Measurements from ENCODE around the gene ADAMTS10.

Gene ADAMTS10

GRCh38 chr19:8615813-8616596 lies 5.5 kb upstream of the ADAMTS10 start:
- no peaks in the 10 kb centered on the region for H3K9me3 ChIP-seq
- in situ Hi-C loops (cut with MboI; ENCODE audit: low sequenced_read_pairs), result no loop called here
- H3K27me3 ChIP-seq (ENCODE audit: low read depth), result no peaks in the 10 kb centered on the region; the same call in 1 of the 2 replicates
- no peaks in the 10 kb centered on the region for H3K4me1 ChIP-seq
- H3K4me3 ChIP-seq, result no peak overlapping the region
- peak; percentile 43 to 82 for DNase-seq (ENCODE audit: low spot score in 2 of 2)
- H3K36me3 ChIP-seq (replicated peaks), result no peaks in the 10 kb centered on the region

- in situ Hi-C loops (cut with MboI; ENCODE audit: low sequenced_read_pairs), result no loop called here
- Histone ChIP-seq H3K27me3 (ENCODE audit: low read depth) (no peaks in the 10 kb centered on the region), H3K4me1 (peaks cover 1% of the 10 kb centered on the region; the same call in 1 of the 2 replicates), H3K4me3 (no peak overlapping the region), H3K9me3 (no peaks in the 10 kb centered on the region), H3K36me3 (replicated peaks) (no peaks in the 10 kb centered on the region)
- DNase-seq (ENCODE audit: low spot score in 2 of 2), result no peak
Observed at GRCh38 chr19:8615024-8615423, 4.5 kb upstream of the ADAMTS10 start.

GRCh38 chr19:8614455-8614854 lies 3.9 kb upstream of the ADAMTS10 start:
- Histone ChIP-seq H3K27me3 (ENCODE audit: low read depth) (no peaks in the 10 kb centered on the region), H3K36me3 (replicated peaks) (no peaks in the 10 kb centered on the region), H3K9me3 (no peaks in the 10 kb centered on the region), H3K4me1 (peaks cover 6% of the 10 kb centered on the region; the same call in 1 of the 2 replicates), H3K4me3 (no peak overlapping the region)
- DNase-seq (ENCODE audit: low spot score in 2 of 2), result no peak
- in situ Hi-C loops (cut with MboI; ENCODE audit: low sequenced_read_pairs), result no loop called here

- no peak overlapping the region for H3K4me3 ChIP-seq
- H3K36me3 ChIP-seq (replicated peaks), result no peaks in the 10 kb centered on the region
- no peak for DNase-seq (ENCODE audit: low spot score in 2 of 2)
- in situ Hi-C loops (cut with MboI; ENCODE audit: low sequenced_read_pairs), result no loop called here
- no peaks in the 10 kb centered on the region for H3K9me3 ChIP-seq
- no peaks in the 10 kb centered on the region for H3K27me3 ChIP-seq (ENCODE audit: low read depth)
- peaks cover 10% of the 10 kb centered on the region for H3K4me1 ChIP-seq
Observed at GRCh38 chr19:8612807-8613171, 2.3 kb upstream of the ADAMTS10 start.

- no peaks in the 10 kb centered on the region for H3K27me3 ChIP-seq (ENCODE audit: low read depth)
- in situ Hi-C loops (cut with MboI; ENCODE audit: low sequenced_read_pairs), result no loop called here
- H3K4me3 ChIP-seq, result no peak overlapping the region
- H3K4me1 ChIP-seq, result peaks cover 10% of the 10 kb centered on the region
- no peaks in the 10 kb centered on the region for H3K36me3 ChIP-seq (replicated peaks)
- H3K9me3 ChIP-seq, result no peaks in the 10 kb centered on the region
- DNase-seq (ENCODE audit: low spot score in 2 of 2), result no peak
Observed at GRCh38 chr19:8611877-8612806, 1.6 kb upstream of the ADAMTS10 start.

GRCh38 chr19:8611391-8611876 lies 919 bp upstream of the ADAMTS10 start:
- no peaks in the 10 kb centered on the region for H3K9me3 ChIP-seq
- no peak overlapping the region for H3K4me3 ChIP-seq
- DNase-seq (ENCODE audit: low spot score in 2 of 2), result no peak
- in situ Hi-C loops (cut with MboI; ENCODE audit: low sequenced_read_pairs), result no loop called here
- H3K36me3 ChIP-seq (replicated peaks), result no peaks in the 10 kb centered on the region
- peaks cover 10% of the 10 kb centered on the region for H3K4me1 ChIP-seq
- H3K27me3 ChIP-seq (ENCODE audit: low read depth), result no peaks in the 10 kb centered on the region

- in situ Hi-C loops (cut with MboI; ENCODE audit: low sequenced_read_pairs), result no loop called here
- Histone ChIP-seq H3K36me3 (replicated peaks) (no peaks in the 10 kb centered on the region), H3K4me1 (peaks cover 10% of the 10 kb centered on the region), H3K27me3 (ENCODE audit: low read depth) (no peaks in the 10 kb centered on the region), H3K9me3 (no peaks in the 10 kb centered on the region), H3K4me3 (no peak overlapping the region)
- DNase-seq (ENCODE audit: low spot score in 2 of 2), result no peak
Observed at GRCh38 chr19:8610936-8611300, 403 bp upstream of the ADAMTS10 start.

- H3K4me3 ChIP-seq, result peak overlapping the region; percentile 47
- in situ Hi-C loops (cut with MboI; ENCODE audit: low sequenced_read_pairs), result no loop called here
Observed at GRCh38 chr19:8609279-8610040, 1.1 kb downstream of the ADAMTS10 start.

GRCh38 chr19:8608941-8609278 lies 1.6 kb downstream of the ADAMTS10 start:
- in situ Hi-C loops (cut with MboI; ENCODE audit: low sequenced_read_pairs), result no loop called here
- DNase-seq (ENCODE audit: low spot score in 2 of 2), result no peak
- Histone ChIP-seq H3K4me1 (peaks cover 10% of the 10 kb centered on the region), H3K4me3 (peak overlapping the region; percentile 47), H3K9me3 (no peaks in the 10 kb centered on the region; the same call in 1 of the 2 replicates), H3K27me3 (ENCODE audit: low read depth) (no peaks in the 10 kb centered on the region), H3K36me3 (replicated peaks) (no peaks in the 10 kb centered on the region)

More at GRCh38 chr19:8609279-8610040, 1.1 kb downstream of the ADAMTS10 start:
- H3K36me3 ChIP-seq (replicated peaks), result no peaks in the 10 kb centered on the region
- no peaks in the 10 kb centered on the region for H3K27me3 ChIP-seq (ENCODE audit: low read depth)
- no peaks in the 10 kb centered on the region; the same call in 1 of the 2 replicates for H3K9me3 ChIP-seq
- peaks cover 10% of the 10 kb centered on the region for H3K4me1 ChIP-seq
- DNase-seq (ENCODE audit: low spot score in 2 of 2), result peak in 1 of 2 experiments; percentile 62

- H3K9me3 ChIP-seq, result no peaks in the 10 kb centered on the region; the same call in 1 of the 2 replicates
- H3K4me1 ChIP-seq, result peaks cover 10% of the 10 kb centered on the region
- in situ Hi-C loops (cut with MboI; ENCODE audit: low sequenced_read_pairs), result no loop called here
- H3K4me3 ChIP-seq, result no peak overlapping the region
- no peaks in the 10 kb centered on the region for H3K36me3 ChIP-seq (replicated peaks)
- no peaks in the 10 kb centered on the region for H3K27me3 ChIP-seq (ENCODE audit: low read depth)
- DNase-seq (ENCODE audit: low spot score in 2 of 2), result no peak
Observed at GRCh38 chr19:8607386-8607785, 3.1 kb downstream of the ADAMTS10 start.

GRCh38 chr19:8605514-8605913 lies 5.0 kb downstream of the ADAMTS10 start:
- H3K36me3 ChIP-seq (replicated peaks), result no peaks in the 10 kb centered on the region
- DNase-seq (ENCODE audit: low spot score in 2 of 2), result no peak
- H3K9me3 ChIP-seq, result no peaks in the 10 kb centered on the region; the same call in 1 of the 2 replicates
- H3K4me1 ChIP-seq, result peaks cover 10% of the 10 kb centered on the region
- no peaks in the 10 kb centered on the region for H3K27me3 ChIP-seq (ENCODE audit: low read depth)
- no peak overlapping the region for H3K4me3 ChIP-seq
- in situ Hi-C loops (cut with MboI; ENCODE audit: low sequenced_read_pairs), result no loop called here

GRCh38 chr19:8601796-8602195 lies 8.7 kb downstream of the ADAMTS10 start:
- Histone ChIP-seq H3K9me3 (no peaks in the 10 kb centered on the region; the same call in 1 of the 2 replicates), H3K4me3 (no peak overlapping the region), H3K27me3 (ENCODE audit: low read depth) (no peaks in the 10 kb centered on the region), H3K4me1 (no peaks in the 10 kb centered on the region), H3K36me3 (replicated peaks) (no peaks in the 10 kb centered on the region)
- no peak for DNase-seq (ENCODE audit: low spot score in 2 of 2)
- in situ Hi-C loops (cut with MboI; ENCODE audit: low sequenced_read_pairs), result no loop called here

- Histone ChIP-seq H3K4me1 (no peaks in the 10 kb centered on the region), H3K9me3 (no peaks in the 10 kb centered on the region; the same call in 1 of the 2 replicates), H3K36me3 (replicated peaks) (no peaks in the 10 kb centered on the region), H3K27me3 (ENCODE audit: low read depth) (no peaks in the 10 kb centered on the region), H3K4me3 (no peak overlapping the region)
- in situ Hi-C loops (cut with MboI; ENCODE audit: low sequenced_read_pairs), result no loop called here
- DNase-seq (ENCODE audit: low spot score in 2 of 2), result no peak
Observed at GRCh38 chr19:8600816-8601215, 9.7 kb downstream of the ADAMTS10 start.

Data from HAP-1 (cell line).